Mesendoderm (in vitro differentiated cells): ENCODE measurements around the gene LRRC3C.

ENCODE experiments used
- DNase-seq: peaks from one replicate; pipeline ENCODE4 v3.0.0; 2013
- H2AK5ac ChIP-seq: 2 replicates; pipeline ENCODE4 v1.6.1; 2013; ENCODE audit warnings: low read length, inconsistent platforms
- H2BK120ac ChIP-seq: 2 replicates; pipeline ENCODE4 v1.6.1; 2013; ENCODE audit warnings: low read depth, mild to moderate bottlenecking, low read length, moderate library complexity, mixed read lengths
- H2BK15ac ChIP-seq: replicated peaks from 2 replicates; pipeline ENCODE4 v1.6.1; 2013; ENCODE audit warnings: low read depth, mild to moderate bottlenecking, moderate library complexity
- H2BK5ac ChIP-seq: 2 replicates; pipeline ENCODE4 v1.6.1; 2013; ENCODE audit warnings: low read length, inconsistent platforms
- H3K18ac ChIP-seq: 2 replicates; pipeline ENCODE4 v1.6.1; 2013; ENCODE audit warnings: mild to moderate bottlenecking, low read length, mixed read lengths
- H3K23ac ChIP-seq: one replicate; pipeline ENCODE4 v1.6.1; 2013; ENCODE audit warnings: low read length
- H3K27ac ChIP-seq: 2 replicates; pipeline ENCODE4 v1.5.1; 2013; ENCODE audit warnings: low read depth, mild to moderate bottlenecking, inconsistent platforms, low read length, moderate library complexity
- H3K27me3 ChIP-seq: 2 replicates; pipeline ENCODE4 v1.6.1; 2013; ENCODE audit warnings: low read length, control low read depth, mild to moderate bottlenecking, inconsistent platforms; ENCODE audit not compliant: insufficient read depth, poor library complexity
- H3K36me3 ChIP-seq: 2 replicates; pipeline ENCODE4 v1.6.1; 2013; ENCODE audit warnings: low read length, inconsistent platforms; ENCODE audit not compliant: control insufficient read depth, insufficient read depth
- H3K4ac ChIP-seq: one replicate; pipeline ENCODE4 v1.6.1; 2013; ENCODE audit warnings: low read depth, mild to moderate bottlenecking, low read length, moderate library complexity
- H3K4me1 ChIP-seq: 2 replicates; pipeline ENCODE4 v1.6.1; 2013; ENCODE audit warnings: low read depth, low read length, inconsistent platforms; ENCODE audit not compliant: control insufficient read depth
- H3K4me2 ChIP-seq: 2 replicates; pipeline ENCODE4 v1.6.1; 2013; ENCODE audit warnings: low read length
- H3K4me3 ChIP-seq: 2 replicates; pipeline ENCODE4 v1.5.1; 2013; ENCODE audit warnings: mild to moderate bottlenecking, low read length
- H3K56ac ChIP-seq: one replicate; pipeline ENCODE4 v1.6.1; 2013; ENCODE audit warnings: low read length
- H3K79me1 ChIP-seq: 2 replicates; pipeline ENCODE4 v1.6.1; 2013; ENCODE audit warnings: low read length, inconsistent platforms
- H3K79me2 ChIP-seq: 2 replicates; pipeline ENCODE4 v1.6.1; 2013; ENCODE audit warnings: mild to moderate bottlenecking, low read length; ENCODE audit not compliant: control insufficient read depth, insufficient read depth
- H3K9ac ChIP-seq: 2 replicates; pipeline ENCODE4 v1.6.1; 2013; ENCODE audit warnings: low read length, inconsistent platforms
- H4K5ac ChIP-seq: one replicate; pipeline ENCODE4 v1.6.1; 2013; ENCODE audit warnings: low read length
- H4K8ac ChIP-seq: one replicate; pipeline ENCODE4 v1.6.1; 2013; ENCODE audit warnings: low read depth, mild to moderate bottlenecking, control low read depth, low read length, moderate library complexity
- WGBS: extraction: QIAGEN DNeasy Blood & Tissue Kit; methylation state at CpG from one replicate; pipeline ENCODE4 v1.1.7; 2013; ENCODE audit warnings: low lambda C conversion rate, missing lambda C conversion rate; ENCODE audit not compliant: insufficient coverage; ENCODE audit errors: extremely low coverage; 5-methylcytosine and 5-hydroxymethylcytosine counted together

LRRC3C gene

DNA sequence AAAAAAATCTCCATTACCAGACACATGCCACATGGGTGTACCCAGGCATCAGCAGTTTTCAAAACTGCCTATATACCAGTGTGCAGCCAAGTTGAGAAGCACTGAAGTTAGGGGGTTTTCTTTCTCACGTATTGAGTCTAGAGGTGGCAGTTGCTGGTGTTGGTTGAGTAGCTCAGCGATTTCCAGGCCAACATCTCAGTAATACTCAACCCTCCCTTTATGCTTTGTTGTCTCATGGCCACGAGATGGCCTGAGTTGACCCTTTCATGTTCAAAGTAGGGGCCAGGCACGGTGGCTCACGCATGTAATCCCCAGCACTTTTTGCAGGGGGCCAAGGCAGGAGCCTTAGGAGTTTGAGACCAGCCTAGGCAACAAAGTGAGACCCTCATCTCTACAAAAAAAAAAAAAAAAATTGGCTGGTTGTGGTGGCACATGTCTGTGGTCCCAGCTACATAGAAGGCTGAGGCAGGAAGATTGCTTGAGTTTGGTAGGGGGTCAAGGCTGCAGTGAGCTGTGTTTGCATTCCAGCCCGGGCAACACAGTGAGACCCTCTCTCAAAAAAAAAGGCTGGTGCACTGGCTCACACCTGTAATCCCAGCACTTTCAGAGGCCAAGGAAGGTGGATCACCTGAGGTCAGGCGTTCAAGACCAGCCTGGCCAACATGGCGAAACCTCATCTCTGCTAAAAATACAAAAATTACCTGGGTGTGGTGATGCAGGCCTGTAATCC lies 10.8 kb downstream of the LRRC3C start:
- Histone ChIP-seq H3K4me2 (no peak overlapping the region), H2BK120ac (no peak overlapping the region), H3K79me1 (no peaks in the 10 kb centered on the region)

DNA sequence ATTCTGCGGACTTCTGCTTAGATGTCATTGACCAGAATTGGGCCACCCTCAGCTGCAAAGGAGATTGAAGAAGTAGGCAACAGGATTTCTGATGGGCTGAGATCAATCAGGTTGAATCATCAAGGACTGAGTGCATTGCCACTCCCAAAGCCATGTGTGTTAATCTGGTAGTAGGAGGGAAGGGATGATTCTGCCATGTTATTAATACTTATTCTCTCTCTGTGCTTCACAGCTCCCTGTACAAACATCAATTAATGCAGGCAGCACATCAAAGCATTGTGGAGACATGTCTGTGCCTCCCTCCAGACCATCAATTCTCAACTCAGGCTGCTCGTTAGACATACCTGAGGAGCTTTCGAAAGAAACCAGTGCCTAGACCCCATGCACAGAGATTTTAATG lies 11.6 kb downstream of the LRRC3C start:
- H3K79me1 ChIP-seq: no peaks in the 10 kb centered on the region

More for the DNA sequence above, 10.8 kb downstream of the LRRC3C start:
- Histone ChIP-seq H3K18ac (no peak overlapping the region), H3K27me3 (no peaks in the 10 kb centered on the region), H3K23ac (no peak overlapping the region), H3K36me3 (no peaks in the 10 kb centered on the region), H3K27ac (no peak overlapping the region), H3K9ac (no peak overlapping the region), H4K5ac (no peak overlapping the region), H3K4me1 (peaks cover 3% of the 10 kb centered on the region), H3K4ac (no peak overlapping the region), H2AK5ac (no peak overlapping the region), H3K4me3 (no peak overlapping the region), H4K8ac (no peak overlapping the region), H2BK5ac (no peak overlapping the region), H2BK15ac (no peak overlapping the region), H3K56ac (no peak overlapping the region), H3K79me2 (no peaks in the 10 kb centered on the region)
- WGBS: no CpG with 5 or more reads among the region's 8 CpGs
- no peak for DNase-seq

DNA sequence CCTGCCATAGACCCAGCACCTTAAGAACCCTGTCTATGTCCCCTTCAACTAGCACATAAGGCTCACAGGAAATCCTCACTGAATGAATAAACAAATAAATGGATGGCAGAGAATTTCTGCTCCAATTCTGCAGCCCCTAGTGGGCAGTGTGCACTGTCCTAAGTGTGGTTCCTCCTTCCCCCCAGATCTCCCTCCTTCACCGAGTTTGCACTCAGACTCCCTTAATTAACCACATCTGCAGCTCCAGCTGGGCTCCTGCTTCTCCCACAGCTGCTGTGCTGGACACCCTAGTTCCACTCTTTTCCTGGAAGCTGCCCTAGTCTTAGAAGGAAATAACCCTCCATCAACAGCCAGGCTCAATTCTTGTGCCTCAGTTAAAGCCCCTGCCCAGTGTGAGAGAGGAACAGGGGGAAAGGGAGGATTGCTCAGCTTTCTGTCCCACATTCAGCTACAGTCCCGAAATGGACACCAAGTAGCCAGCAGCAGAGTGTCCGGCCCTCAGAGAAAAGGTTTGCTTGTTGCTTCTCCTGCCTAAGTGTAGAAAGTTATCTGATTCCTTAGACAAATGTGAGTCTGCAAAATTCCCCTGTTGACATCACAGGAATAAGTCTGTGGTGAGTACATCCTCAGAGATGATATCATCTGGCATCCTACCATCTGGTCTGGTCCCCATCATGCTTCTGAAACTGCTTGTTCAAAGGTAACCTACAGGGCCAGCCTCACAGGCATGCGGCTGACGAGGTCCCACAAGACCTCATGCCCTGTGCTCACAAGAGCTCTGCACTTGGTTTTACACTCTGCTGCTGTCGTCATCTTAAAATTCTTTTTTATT lies 12.3 kb downstream of the LRRC3C start:
- Histone ChIP-seq H3K56ac (no peak overlapping the region), H2BK15ac (no peak overlapping the region), H3K4me3 (no peak overlapping the region), H3K9ac (no peak overlapping the region), H4K5ac (no peak overlapping the region), H3K18ac (no peak overlapping the region), H3K4me2 (no peak overlapping the region), H2AK5ac (no peak overlapping the region), H3K79me1 (no peaks in the 10 kb centered on the region), H3K79me2 (no peaks in the 10 kb centered on the region), H3K4ac (no peak overlapping the region), H3K4me1 (peaks cover 3% of the 10 kb centered on the region), H2BK120ac (no peak overlapping the region), H3K27me3 (no peaks in the 10 kb centered on the region), H2BK5ac (no peak overlapping the region), H3K36me3 (no peaks in the 10 kb centered on the region), H3K23ac (no peak overlapping the region), H4K8ac (no peak overlapping the region), H3K27ac (no peak overlapping the region)
- no CpG with 5 or more reads among the region's 6 CpGs for WGBS
- no peak for DNase-seq

More for the DNA sequence above, 11.6 kb downstream of the LRRC3C start:
- Histone ChIP-seq H3K18ac (no peak overlapping the region), H3K79me2 (no peaks in the 10 kb centered on the region), H3K27me3 (no peaks in the 10 kb centered on the region), H4K8ac (no peak overlapping the region), H3K4me1 (peaks cover 3% of the 10 kb centered on the region), H3K4me2 (no peak overlapping the region), H3K27ac (no peak overlapping the region), H3K9ac (no peak overlapping the region), H2BK15ac (no peak overlapping the region), H3K4me3 (no peak overlapping the region), H2AK5ac (no peak overlapping the region), H3K56ac (no peak overlapping the region), H3K36me3 (no peaks in the 10 kb centered on the region), H2BK120ac (no peak overlapping the region), H3K23ac (no peak overlapping the region), H2BK5ac (no peak overlapping the region), H3K4ac (no peak overlapping the region), H4K5ac (no peak overlapping the region)
- no CpG with 5 or more reads among the region's 3 CpGs for WGBS
- no peak for DNase-seq

DNA sequence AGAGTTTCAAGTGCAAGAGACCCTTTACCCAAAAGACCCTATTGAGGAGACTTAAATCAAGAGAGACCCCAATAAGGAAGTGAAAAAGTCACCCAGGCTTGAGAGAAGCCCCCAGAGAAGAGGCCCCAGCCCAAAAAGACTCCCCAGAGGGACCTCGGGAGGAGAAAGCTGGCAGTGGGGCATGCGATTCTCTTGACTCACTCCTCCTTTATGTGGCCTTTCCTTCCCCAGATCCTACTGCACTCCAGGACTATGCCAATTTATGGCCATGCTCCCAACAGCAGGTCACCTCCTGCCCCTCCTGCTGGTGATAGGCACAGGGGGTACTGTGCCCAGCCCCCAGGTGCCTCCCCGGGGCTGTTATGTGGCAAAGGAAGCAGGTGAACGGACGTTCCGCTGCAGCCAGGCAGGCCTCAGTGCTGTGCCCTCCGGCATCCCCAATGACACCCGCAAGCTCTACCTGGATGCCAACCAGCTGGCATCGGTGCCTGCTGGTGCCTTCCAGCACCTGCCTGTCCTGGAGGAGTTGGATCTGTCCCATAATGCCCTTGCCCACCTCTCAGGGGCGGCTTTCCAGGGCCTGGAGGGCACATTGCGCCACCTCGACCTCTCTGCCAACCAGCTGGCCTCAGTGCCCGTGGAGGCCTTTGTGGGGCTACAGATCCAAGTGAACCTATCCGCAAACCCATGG lies 16.3 kb downstream of the LRRC3C start:
- Histone ChIP-seq H3K4me3 (no peak overlapping the region), H3K27ac (no peak overlapping the region), H4K5ac (no peak overlapping the region), H3K4me2 (no peak overlapping the region), H3K23ac (no peak overlapping the region), H3K79me1 (no peaks in the 10 kb centered on the region), H2AK5ac (no peak overlapping the region), H3K4ac (no peak overlapping the region), H3K27me3 (no peaks in the 10 kb centered on the region), H4K8ac (no peak overlapping the region), H2BK5ac (no peak overlapping the region), H2BK120ac (no peak overlapping the region), H2BK15ac (no peak overlapping the region), H3K18ac (no peak overlapping the region), H3K79me2 (no peaks in the 10 kb centered on the region), H3K56ac (no peak overlapping the region), H3K4me1 (no peaks in the 10 kb centered on the region), H3K9ac (no peak overlapping the region), H3K36me3 (no peaks in the 10 kb centered on the region)
- no peak for DNase-seq
- WGBS: no CpG with 5 or more reads among the region's 14 CpGs

DNA sequence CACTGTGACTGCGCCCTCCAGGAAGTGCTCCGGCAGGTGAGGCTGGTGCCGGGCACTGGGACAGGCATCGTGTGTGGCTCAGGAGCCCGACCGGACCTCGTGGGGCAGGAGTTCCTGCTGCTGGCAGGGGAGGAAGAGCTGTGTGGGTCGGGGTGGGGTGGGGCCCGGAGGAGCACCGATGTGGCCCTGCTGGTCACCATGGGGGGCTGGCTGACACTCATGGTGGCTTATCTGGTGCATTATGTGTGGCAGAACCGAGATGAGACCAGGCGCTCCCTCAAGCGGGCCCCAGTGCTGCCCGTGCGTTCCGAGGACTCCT lies 16.8 kb downstream of the LRRC3C start:
- WGBS: no CpG with 5 or more reads among the region's 16 CpGs
- Histone ChIP-seq H3K18ac (no peak overlapping the region), H3K56ac (no peak overlapping the region), H3K9ac (no peak overlapping the region), H2BK15ac (no peak overlapping the region), H3K23ac (no peak overlapping the region), H3K27me3 (no peaks in the 10 kb centered on the region), H2AK5ac (no peak overlapping the region), H4K5ac (no peak overlapping the region), H3K36me3 (no peaks in the 10 kb centered on the region), H2BK120ac (no peak overlapping the region), H3K4me1 (no peaks in the 10 kb centered on the region), H3K79me1 (no peaks in the 10 kb centered on the region), H2BK5ac (no peak overlapping the region), H3K4me2 (no peak overlapping the region), H3K4ac (no peak overlapping the region), H3K27ac (no peak overlapping the region), H3K79me2 (no peaks in the 10 kb centered on the region), H3K4me3 (no peak overlapping the region), H4K8ac (no peak overlapping the region)
- no peak for DNase-seq
